Neural progenitor cell (in vitro differentiated cells): ENCODE measurements around the gene CRLF3. TPM values are rescaled to one million over a fixed set of nuclear protein-coding genes. Genes with fewer than 3 reads are reported as not detected.

Experiments used
- DNase-seq: peaks from one replicate; pipeline ENCODE4 v3.0.0-alpha.2; 2016; ENCODE audit warnings: low spot score
- H2AFZ ChIP-seq: fragments of 200-600 bp; sonication (generic); replicated peaks from 2 replicates; pipeline ENCODE4 v1.6.1; 2016; ENCODE audit warnings: antibody characterized with exemption
- H3F3A ChIP-seq: fragments of 200-600 bp; sonication (generic); 2 replicates; pipeline ENCODE4 v1.6.1; 2016; ENCODE audit warnings: antibody characterized with exemption, low read depth
- H3K27ac ChIP-seq: fragments of 200-600 bp; sonication (generic); 2 replicates; pipeline ENCODE4 v1.5.1; 2016; ENCODE audit warnings: mild to moderate bottlenecking
- H3K27me3 ChIP-seq: fragments of 200-600 bp; sonication (generic); 2 replicates; pipeline ENCODE4 v1.6.1; 2016; ENCODE audit warnings: mild to moderate bottlenecking, moderate library complexity
- H3K36me3 ChIP-seq: fragments of 200-600 bp; sonication (generic); 2 replicates; pipeline ENCODE4 v1.5.1; 2016
- H3K4me1 ChIP-seq: fragments of 200-600 bp; sonication (generic); 2 replicates; pipeline ENCODE4 v1.6.1; 2016; ENCODE audit warnings: mixed run types
- H3K4me2 ChIP-seq: fragments of 200-600 bp; sonication (generic); 2 replicates; pipeline ENCODE4 v1.6.1; 2016
- H3K4me3 ChIP-seq: fragments of 200-600 bp; sonication (generic); 2 replicates; pipeline ENCODE4 v1.5.1; 2016
- H3K79me2 ChIP-seq: fragments of 200-600 bp; sonication (generic); 2 replicates; pipeline ENCODE4 v1.6.1; 2016; ENCODE audit warnings: low read depth
- H3K9ac ChIP-seq: fragments of 200-600 bp; sonication (generic); 2 replicates; pipeline ENCODE4 v1.6.1; 2016
- H3K9me3 ChIP-seq: fragments of 200-600 bp; sonication (generic); 2 replicates; pipeline ENCODE4 v1.5.1; 2016; ENCODE audit warnings: low read depth
- H4K20me1 ChIP-seq: fragments of 200-600 bp; sonication (generic); 2 replicates; pipeline ENCODE4 v1.6.1; 2016; ENCODE audit warnings: low read depth
- H3K27ac Mint-ChIP-seq: 3 replicates; pipeline ENCODE4 v1.8.0; 2021; ENCODE audit warnings: mixed read lengths
- H3K27me3 Mint-ChIP-seq: 2 replicates; pipeline ENCODE4 v1.8.0; 2022; ENCODE audit warnings: low read depth, mild to moderate bottlenecking, inconsistent platforms, moderate library complexity, mixed read lengths; ENCODE audit not compliant: insufficient read depth
- H3K36me3 Mint-ChIP-seq: 3 replicates; pipeline ENCODE4 v1.8.0; 2021; ENCODE audit warnings: mixed read lengths
- H3K4me1 Mint-ChIP-seq: 3 replicates; pipeline ENCODE4 v1.8.0; 2021; ENCODE audit warnings: mixed read lengths
- H3K4me3 Mint-ChIP-seq: 3 replicates; pipeline ENCODE4 v1.8.0; 2021; ENCODE audit warnings: mild to moderate bottlenecking, moderate library complexity, mixed read lengths
- H3K9me3 Mint-ChIP-seq: 3 replicates; pipeline ENCODE4 v1.8.0; 2020; ENCODE audit warnings: mixed read lengths
- CTCF ChIP-seq: fragments of 200-600 bp; sonication (generic); IDR thresholded peaks from 2 replicates; pipeline ENCODE4 v1.5.1; 2017; ENCODE audit warnings: antibody characterized with exemption, mild to moderate bottlenecking
- EZH2 ChIP-seq: fragments of 200-600 bp; sonication (generic); IDR thresholded peaks from 2 replicates; pipeline ENCODE4 v1.6.1; 2017; ENCODE audit warnings: antibody characterized with exemption, mild to moderate bottlenecking, moderate library complexity
- EZH2phosphoT487 ChIP-seq: fragments of 200-600 bp; sonication (generic); IDR thresholded peaks from 2 replicates; pipeline ENCODE4 v1.6.1; 2017; ENCODE audit warnings: antibody characterized with exemption
- total RNA-seq: library from RNA; depleted of rRNA; stranded (reverse); fragments of >200 nt; gene quantifications from 2 replicates; pipeline ENCODE4 v1.2.3, GENCODE V29; 2015; ENCODE audit warnings: low replicate concordance

CRLF3 gene
- total RNA-seq, 1 donor from 2014 or later, result 43.8 TPM

- peaks cover 4% of the 10 kb centered on the region for H3K27me3 Mint-ChIP-seq
- Histone ChIP-seq H3F3A (peaks cover 57% of the 10 kb centered on the region), H3K9ac (no peak overlapping the region), H3K4me3 (no peak overlapping the region), H3K4me1 (no peaks in the 10 kb centered on the region), H3K79me2 (no peaks in the 10 kb centered on the region), H4K20me1 (no peaks in the 10 kb centered on the region), H3K27ac (no peak overlapping the region), H3K9me3 (no peaks in the 10 kb centered on the region), H3K36me3 (peaks cover 13% of the 10 kb centered on the region), H3K27me3 (no peaks in the 10 kb centered on the region), H3K4me2 (no peak overlapping the region), H2AFZ (no peak overlapping the region)
- TF ChIP-seq EZH2 (no peak), CTCF (no peak), EZH2phosphoT487 (no peak)
- H3K9me3 Mint-ChIP-seq, result no peaks in the 10 kb centered on the region
- no peaks in the 10 kb centered on the region for H3K4me1 Mint-ChIP-seq
- H3K36me3 Mint-ChIP-seq, result peaks cover 29% of the 10 kb centered on the region
- H3K4me3 Mint-ChIP-seq, result no peak overlapping the region
- DNase-seq, result no peak
- H3K27ac Mint-ChIP-seq, result no peak overlapping the region
Measured at GRCh38 chr17:30796016-30796415, 28.5 kb downstream of the CRLF3 start.

GRCh38 chr17:30794372-30794771 is 30.1 kb downstream of the CRLF3 start:
- no peaks in the 10 kb centered on the region for H3K27me3 ChIP-seq
- H3K27ac Mint-ChIP-seq, result no peak overlapping the region

GRCh38 chr17:30793282-30793977 is 31.1 kb downstream of the CRLF3 start:
- Histone ChIP-seq H3F3A (peaks cover 80% of the 10 kb centered on the region), H2AFZ (no peak overlapping the region), H3K27me3 (no peaks in the 10 kb centered on the region), H3K4me1 (no peaks in the 10 kb centered on the region), H3K36me3 (peaks cover 20% of the 10 kb centered on the region), H3K9me3 (no peaks in the 10 kb centered on the region), H3K4me3 (no peak overlapping the region), H3K79me2 (no peaks in the 10 kb centered on the region), H4K20me1 (no peaks in the 10 kb centered on the region), H3K9ac (no peak overlapping the region), H3K27ac (peak overlapping the region; percentile 51), H3K4me2 (no peak overlapping the region)
- H3K27ac Mint-ChIP-seq, result no peak overlapping the region
- no peaks in the 10 kb centered on the region for H3K9me3 Mint-ChIP-seq
- no peaks in the 10 kb centered on the region for H3K4me1 Mint-ChIP-seq
- H3K36me3 Mint-ChIP-seq, result peaks cover 34% of the 10 kb centered on the region
- peaks cover 4% of the 10 kb centered on the region for H3K27me3 Mint-ChIP-seq
- H3K4me3 Mint-ChIP-seq, result no peak overlapping the region
- DNase-seq, result no peak
- no peak for TF ChIP-seq EZH2
- no peak for TF ChIP-seq CTCF
- no peak for TF ChIP-seq EZH2phosphoT487

More at GRCh38 chr17:30794372-30794771, 30.1 kb downstream of the CRLF3 start:
- Histone ChIP-seq H4K20me1 (no peaks in the 10 kb centered on the region), H3K36me3 (peaks cover 20% of the 10 kb centered on the region), H3K9me3 (no peaks in the 10 kb centered on the region), H3K79me2 (no peaks in the 10 kb centered on the region), H3F3A (peaks cover 74% of the 10 kb centered on the region), H3K4me3 (no peak overlapping the region), H3K4me2 (no peak overlapping the region), H3K4me1 (no peaks in the 10 kb centered on the region), H3K27ac (peak overlapping the region; percentile 51), H3K9ac (no peak overlapping the region), H2AFZ (no peak overlapping the region)
- Mint-ChIP-seq H3K4me3 (no peak overlapping the region), H3K4me1 (no peaks in the 10 kb centered on the region), H3K36me3 (peaks cover 28% of the 10 kb centered on the region), H3K27me3 (peaks cover 4% of the 10 kb centered on the region), H3K9me3 (no peaks in the 10 kb centered on the region)
- DNase-seq, result no peak
- TF ChIP-seq EZH2phosphoT487 (no peak), EZH2 (no peak), CTCF (no peak)
